Left ventricle myocardium inferior (tissue), 1 donor: Measurements from ENCODE around the gene IGSF11. TPM values are rescaled to one million over a fixed set of nuclear protein-coding genes. Genes with fewer than 3 reads are reported as not detected.

Experiments
- DNase-seq: peaks from one replicate; pipeline ENCODE4 v3.0.0-alpha.2; 2020
- H3K27ac ChIP-seq: fragments of 200-600 bp; replicated peaks from 2 replicates; pipeline ENCODE4 v1.8.0; 2021
- H3K27me3 ChIP-seq: fragments of 200-600 bp; 2 replicates; pipeline ENCODE4 v1.8.0; 2021; ENCODE audit warnings: low read depth
- H3K36me3 ChIP-seq: fragments of 200-600 bp; 2 replicates; pipeline ENCODE4 v1.8.0; 2021
- H3K4me1 ChIP-seq: fragments of 200-600 bp; 2 replicates; pipeline ENCODE4 v1.8.0; 2021
- H3K4me3 ChIP-seq: fragments of 200-600 bp; 2 replicates; pipeline ENCODE4 v1.8.0; 2021; ENCODE audit warnings: mild to moderate bottlenecking, moderate library complexity
- H3K9me3 ChIP-seq: fragments of 200-600 bp; replicated peaks from 2 replicates; pipeline ENCODE4 v1.8.0; 2021
- CTCF ChIP-seq: fragments of 200-600 bp; IDR thresholded peaks from 2 replicates; pipeline ENCODE4 v1.8.0; 2021; ENCODE audit warnings: antibody characterized with exemption, mild to moderate bottlenecking, borderline replicate concordance
- intact Hi-C: fragments of 100-400 bp; cut with micrococcal nuclease; formaldehyde crosslinking; loops from one replicate; pipeline ENCODE4 v1.11.0; 2022
- total RNA-seq: library from RNA; stranded (reverse); fragmentation: NEBNext Ultra II Directional; extraction: Animal tissue kit (Norgen Biotek cat#: 25700); gene quantifications from one replicate; pipeline ENCODE4 v1.2.1, GENCODE V29; 2021
- donor health status: DM: no; HTN: yes; CAD: no; lungs with severe emphysema.

IGSF11 gene
- total RNA-seq, 1 donor from 2014 or later = 2.1 TPM

GRCh38 chr3:118945834-118946233, 88.8 kb downstream of the IGSF11 start:
- intact Hi-C loops = no loop called here
- Histone ChIP-seq H3K4me1 (peaks cover 13% of the 10 kb centered on the region), H3K27ac (no peak overlapping the region), H3K9me3 (no peaks in the 10 kb centered on the region), H3K27me3 (no peaks in the 10 kb centered on the region), H3K4me3 (no peak overlapping the region), H3K36me3 (no peaks in the 10 kb centered on the region)
- DNase-seq = no peak
- no peak for TF ChIP-seq CTCF

DNA sequence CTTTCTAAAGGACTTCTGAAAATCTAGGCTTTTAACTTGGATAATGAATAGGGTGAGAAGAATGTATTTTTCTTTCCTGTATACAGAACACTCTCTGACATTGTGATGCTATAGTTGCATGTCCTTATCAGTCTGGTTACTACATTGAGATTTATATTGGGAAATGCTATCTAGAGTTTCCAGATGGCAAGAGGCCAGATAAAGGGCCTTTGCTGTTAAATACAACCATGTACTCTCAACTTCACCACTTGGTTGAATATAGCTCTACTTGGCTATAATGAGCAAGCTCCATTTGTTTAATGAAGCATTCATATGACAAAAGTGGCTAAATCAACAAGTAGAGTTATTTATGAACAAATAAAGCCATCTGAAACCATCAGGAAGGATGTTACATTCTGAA, 91.0 kb downstream of the IGSF11 start:
- Histone ChIP-seq H3K4me3 (no peak overlapping the region), H3K27me3 (no peaks in the 10 kb centered on the region), H3K36me3 (no peaks in the 10 kb centered on the region), H3K9me3 (peaks cover 13% of the 10 kb centered on the region), H3K27ac (no peak overlapping the region), H3K4me1 (peaks cover 13% of the 10 kb centered on the region)
- intact Hi-C loops = no loop called here
- DNase-seq = no peak
- no peak for TF ChIP-seq CTCF

GRCh38 chr3:118942671-118943070, 92.0 kb downstream of the IGSF11 start:
- Histone ChIP-seq H3K27me3 (no peaks in the 10 kb centered on the region), H3K4me1 (peaks cover 13% of the 10 kb centered on the region), H3K9me3 (peaks cover 13% of the 10 kb centered on the region), H3K27ac (no peak overlapping the region), H3K4me3 (no peak overlapping the region), H3K36me3 (no peaks in the 10 kb centered on the region)
- no peak for DNase-seq
- no peak for TF ChIP-seq CTCF
- intact Hi-C loops = no loop called here

GRCh38 chr3:118942195-118942594, 92.5 kb downstream of the IGSF11 start:
- H3K4me3 ChIP-seq = no peak overlapping the region
- intact Hi-C loops = no loop called here

GRCh38 chr3:118941236-118941635, 93.4 kb downstream of the IGSF11 start:
- peaks cover 13% of the 10 kb centered on the region for H3K9me3 ChIP-seq
- no peaks in the 10 kb centered on the region for H3K27me3 ChIP-seq
- no peak for DNase-seq
- intact Hi-C loops = no loop called here
- no peak overlapping the region for H3K4me3 ChIP-seq
- no peak for TF ChIP-seq CTCF
- H3K36me3 ChIP-seq = no peaks in the 10 kb centered on the region
- peaks cover 13% of the 10 kb centered on the region for H3K4me1 ChIP-seq
- no peak overlapping the region for H3K27ac ChIP-seq

More at GRCh38 chr3:118942195-118942594, 92.5 kb downstream of the IGSF11 start:
- no peaks in the 10 kb centered on the region for H3K36me3 ChIP-seq
- no peak for TF ChIP-seq CTCF
- no peak for DNase-seq
- H3K27ac ChIP-seq = no peak overlapping the region
- peaks cover 13% of the 10 kb centered on the region for H3K4me1 ChIP-seq
- peaks cover 13% of the 10 kb centered on the region for H3K9me3 ChIP-seq
- no peaks in the 10 kb centered on the region for H3K27me3 ChIP-seq
